OCI-LY3 (cell line): ENCODE measurements around the gene DECR2.

ENCODE experiments used
- CTCF ChIP-seq: fragments of 200-600, 300-600 bp; sonication (generic); IDR thresholded peaks from 2 replicates; pipeline ENCODE4 v1.5.1; 2014; ENCODE audit warnings: antibody characterized with exemption, low read length, low read depth
- EZH2phosphoT487 ChIP-seq: fragments of 200-600 bp; shearing (Covaris generic); IDR thresholded peaks from 2 replicates; pipeline ENCODE4 v1.6.1; 2018; ENCODE audit warnings: antibody characterized with exemption, mixed run types, low read depth

DNA sequence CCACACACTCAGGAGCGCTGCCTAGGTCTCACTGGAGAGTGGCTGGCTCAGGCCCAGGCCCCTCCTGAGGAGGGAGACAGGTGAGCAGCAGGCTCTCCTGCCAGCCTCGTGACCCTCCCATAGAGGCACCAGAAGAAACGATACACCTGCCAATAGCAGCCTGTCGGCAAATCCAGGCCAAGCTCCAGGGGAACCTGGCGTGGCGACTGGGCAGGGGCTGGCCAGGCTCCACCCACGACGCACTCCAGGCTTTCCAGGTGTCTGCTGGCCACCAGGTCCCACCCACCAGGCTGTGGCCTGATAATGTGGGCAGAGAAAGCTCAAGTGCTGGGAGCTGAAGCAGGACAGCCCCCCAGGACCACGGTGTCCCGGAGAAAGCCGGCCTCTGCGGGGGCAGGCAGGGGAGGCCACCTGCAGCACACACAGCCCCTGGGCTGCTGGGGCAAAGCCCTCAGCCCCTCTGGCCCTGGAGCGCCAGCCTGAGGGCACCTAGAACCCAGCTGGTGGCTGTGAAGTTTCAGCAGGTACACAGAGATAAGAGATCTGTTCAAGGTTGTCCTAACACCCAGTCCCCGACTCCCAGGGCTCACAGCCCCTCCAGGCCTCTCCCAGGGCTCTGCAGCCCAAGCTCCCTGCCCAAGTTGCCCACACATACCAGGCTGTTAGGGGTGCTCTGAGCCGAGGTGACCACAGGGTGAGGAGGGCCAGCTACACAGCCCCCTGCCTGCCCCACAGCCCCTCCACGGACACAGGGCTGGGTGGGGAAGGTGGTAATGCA lies 22.3 kb upstream of the DECR2 start:
- no peak for TF ChIP-seq CTCF
- TF ChIP-seq EZH2phosphoT487 = no peak
